ENCODE data around the gene PGA3.
"Not testable (repeated sequence)": the region's sequence is repeated elsewhere in the genome, so short reads cannot be mapped to it uniquely, and the experiment has no call there.

PGA3 gene

GRCh38 chr11:61164606-61165424, 38.5 kb upstream of the PGA3 start:
- H3K4me3 ChIP-seq (ENCODE audit: low read length) = no peak overlapping the region
- TF ChIP-seq ZNF274 (IDR thresholded peaks at IDR 0.05; ENCODE audit: low read depth, low read length) = no peak

GRCh38 chr11:61165785-61166184, 37.5 kb upstream of the PGA3 start:
- not testable (repeated sequence) for H3K4me3 ChIP-seq (ENCODE audit: low read length)

GRCh38 chr11:61166331-61166730, 37.0 kb upstream of the PGA3 start:
- H3K4me3 ChIP-seq (ENCODE audit: low read length) = not testable (repeated sequence)

- no peak for TF ChIP-seq ZNF274 (IDR thresholded peaks at IDR 0.05; ENCODE audit: low read depth, low read length)
- no peak overlapping the region for H3K4me3 ChIP-seq (ENCODE audit: low read length)
Observed at GRCh38 chr11:61168042-61168688, 35.1 kb upstream of the PGA3 start.

GRCh38 chr11:61168800-61169199, 34.5 kb upstream of the PGA3 start:
- no peak for TF ChIP-seq ZNF274 (IDR thresholded peaks at IDR 0.05; ENCODE audit: low read depth, low read length)
- H3K4me3 ChIP-seq (ENCODE audit: low read length) = no peak overlapping the region

GRCh38 chr11:61170566-61170965, 32.7 kb upstream of the PGA3 start:
- no peak overlapping the region for H3K4me3 ChIP-seq (ENCODE audit: low read length)
- no peak for TF ChIP-seq ZNF274 (IDR thresholded peaks at IDR 0.05; ENCODE audit: low read depth, low read length)

- no peak overlapping the region for H3K4me3 ChIP-seq (ENCODE audit: low read length)
- no peak for TF ChIP-seq ZNF274 (IDR thresholded peaks at IDR 0.05; ENCODE audit: low read depth, low read length)
Observed at GRCh38 chr11:61171907-61172306, 31.4 kb upstream of the PGA3 start.

GRCh38 chr11:61172356-61172755, 31.0 kb upstream of the PGA3 start:
- TF ChIP-seq ZNF274 (IDR thresholded peaks at IDR 0.05; ENCODE audit: low read depth, low read length) = no peak
- H3K4me3 ChIP-seq (ENCODE audit: low read length) = no peak overlapping the region

GRCh38 chr11:61172888-61173287, 30.4 kb upstream of the PGA3 start:
- H3K4me3 ChIP-seq (ENCODE audit: low read length) = no peak overlapping the region
- TF ChIP-seq ZNF274 (IDR thresholded peaks at IDR 0.05; ENCODE audit: low read depth, low read length) = no peak

- no peak for TF ChIP-seq ZNF274 (IDR thresholded peaks at IDR 0.05; ENCODE audit: low read depth, low read length)
Observed at GRCh38 chr11:61173456-61173855, 29.9 kb upstream of the PGA3 start.

GRCh38 chr11:61174273-61174672, 29.0 kb upstream of the PGA3 start:
- no peak for TF ChIP-seq ZNF274 (IDR thresholded peaks at IDR 0.05; ENCODE audit: low read depth, low read length)
- H3K4me3 ChIP-seq (ENCODE audit: low read length) = no peak overlapping the region

More at GRCh38 chr11:61173456-61173855, 29.9 kb upstream of the PGA3 start:
- no peak overlapping the region for H3K4me3 ChIP-seq (ENCODE audit: low read length)

GRCh38 chr11:61174949-61175348, 28.4 kb upstream of the PGA3 start:
- TF ChIP-seq ZNF274 (IDR thresholded peaks at IDR 0.05; ENCODE audit: low read depth, low read length) = no peak
- no peak overlapping the region for H3K4me3 ChIP-seq (ENCODE audit: low read length)

- no peak overlapping the region for H3K4me3 ChIP-seq (ENCODE audit: low read length)
Observed at GRCh38 chr11:61176446-61176845, 26.9 kb upstream of the PGA3 start.

GRCh38 chr11:61180205-61180604, 23.1 kb upstream of the PGA3 start:
- not testable (repeated sequence) for H3K4me3 ChIP-seq (ENCODE audit: low read length)

More at GRCh38 chr11:61176446-61176845, 26.9 kb upstream of the PGA3 start:
- no peak for TF ChIP-seq ZNF274 (IDR thresholded peaks at IDR 0.05; ENCODE audit: low read depth, low read length)

GRCh38 chr11:61181489-61181888, 21.8 kb upstream of the PGA3 start:
- no peak overlapping the region for H3K4me3 ChIP-seq (ENCODE audit: low read length)
- TF ChIP-seq ZNF274 (IDR thresholded peaks at IDR 0.05; ENCODE audit: low read depth, low read length) = no peak
